IMR-90 (cell line): Measurements from ENCODE around the gene EVI5. TPM values are rescaled to one million over a fixed set of nuclear protein-coding genes. Genes with fewer than 3 reads are reported as not detected.

Experiments
- ATAC-seq: fragments of 200-7000 bp; cut with Tn5 transposase; 2 replicates; pipeline ENCODE4 v1.9.1; 2020; ENCODE audit warnings: low read depth, mild to moderate bottlenecking, moderate library complexity
- BruUV-seq: library from RNA; stranded (reverse); fragments of 400-500 nt; replicated peaks from 2 replicates; lab custom pipeline; 2021; lab: Mats Ljungman, UMichigan
- CTCF ChIA-PET: fragments of 300-600 bp; formaldehyde crosslinking; extraction: SDS; loops from one replicate; lab custom pipeline; 2021; ENCODE audit warnings: antibody characterized with exemption; lab: Yijun Ruan, JAX
- POLR2A ChIA-PET: fragments of 300-600 bp; sonication (Branson Sonifier 250); formaldehyde crosslinking; loops from one replicate; lab custom pipeline; 2022; ENCODE audit warnings: antibody characterized with exemption; ENCODE audit not compliant: unreplicated experiment; lab: Charles Lee
- DNase-seq: peaks from one replicate; pipeline ENCODE4 v3.0.0; 2013
- H2AFZ ChIP-seq: replicated peaks from 2 replicates; pipeline ENCODE3; 2013; ENCODE audit warnings: low read length, mild to moderate bottlenecking; ENCODE audit not compliant: poor library complexity
- H2AK5ac ChIP-seq: 2 replicates; pipeline ENCODE4 v1.6.1; 2013; ENCODE audit warnings: low read depth, low read length, inconsistent platforms
- H2AK9ac ChIP-seq: replicated peaks from 2 replicates; pipeline ENCODE3; 2013; ENCODE audit warnings: mild to moderate bottlenecking, low read depth, low read length, moderate library complexity; ENCODE audit not compliant: poor library complexity
- H2BK120ac ChIP-seq: 2 replicates; pipeline ENCODE4 v1.6.1; 2013; ENCODE audit warnings: low read depth, low read length, inconsistent platforms
- H2BK15ac ChIP-seq: 3 replicates; pipeline ENCODE4 v1.6.1; 2013; ENCODE audit warnings: low read depth, low read length, inconsistent platforms
- H2BK20ac ChIP-seq: 2 replicates; pipeline ENCODE4 v1.6.1; 2013; ENCODE audit warnings: low read depth, mild to moderate bottlenecking, inconsistent platforms, low read length, moderate library complexity
- H2BK5ac ChIP-seq: 2 replicates; pipeline ENCODE4 v1.6.1; 2013; ENCODE audit warnings: mild to moderate bottlenecking, low read depth, low read length, inconsistent platforms; ENCODE audit not compliant: poor library complexity, severe bottlenecking
- H3K14ac ChIP-seq: replicated peaks from 2 replicates; pipeline ENCODE4 v1.6.1; 2013; ENCODE audit warnings: low read depth, low read length, inconsistent platforms
- H3K18ac ChIP-seq: 2 replicates; pipeline ENCODE4 v1.6.1; 2013; ENCODE audit warnings: low read depth, low read length, control low read depth
- H3K23ac ChIP-seq: 2 replicates; pipeline ENCODE4 v1.6.1; 2013; ENCODE audit warnings: low read depth, low read length, inconsistent platforms
- H3K27ac ChIP-seq: 2 replicates; pipeline ENCODE4 v1.5.1; 2013; ENCODE audit warnings: mild to moderate bottlenecking, control low read depth, low read length; ENCODE audit not compliant: insufficient read depth
- H3K27me3 ChIP-seq: 2 replicates; pipeline ENCODE4 v1.6.1; 2013; ENCODE audit warnings: low read length; ENCODE audit not compliant: control insufficient read depth, insufficient read depth
- H3K36me3 ChIP-seq: 2 replicates; pipeline ENCODE4 v1.6.1; 2013; ENCODE audit warnings: low read length, mixed read lengths; ENCODE audit not compliant: control insufficient read depth, insufficient read depth
- H3K4ac ChIP-seq: 2 replicates; pipeline ENCODE4 v1.6.1; 2013; ENCODE audit warnings: low read depth, low read length, inconsistent platforms
- H3K4me1 ChIP-seq: 2 replicates; pipeline ENCODE4 v1.6.1; 2013; ENCODE audit warnings: low read length, mixed read lengths; ENCODE audit not compliant: control insufficient read depth, insufficient read depth
- H3K4me2 ChIP-seq: 2 replicates; pipeline ENCODE4 v1.6.1; 2013; ENCODE audit warnings: low read depth, mild to moderate bottlenecking, control low read depth, low read length, moderate library complexity
- H3K4me3 ChIP-seq: 2 replicates; pipeline ENCODE4 v1.5.1; 2013; ENCODE audit warnings: low read depth, mild to moderate bottlenecking, control low read depth, low read length, moderate library complexity; ENCODE audit not compliant: insufficient read depth
- H3K56ac ChIP-seq: 2 replicates; pipeline ENCODE4 v1.6.1; 2013; ENCODE audit warnings: low read length, inconsistent platforms; ENCODE audit not compliant: insufficient read depth; ENCODE audit errors: extremely low read depth
- H3K79me1 ChIP-seq, 2 experiments: 2 replicates each; pipeline ENCODE4 v1.6.1; 2013; ENCODE audit warnings: low read length in 2 of 2, inconsistent platforms in 1 of 2, low read depth in 1 of 2
- H3K9ac ChIP-seq: 2 replicates; pipeline ENCODE4 v1.6.1; 2013; ENCODE audit warnings: low read depth, low read length, control low read depth
- H3K9me1 ChIP-seq: 2 replicates; pipeline ENCODE4 v1.6.1; 2013; ENCODE audit warnings: low read length, inconsistent platforms; ENCODE audit not compliant: insufficient read depth
- H3K9me3 ChIP-seq: 2 replicates; pipeline ENCODE4 v1.6.1; 2013; ENCODE audit warnings: low read length; ENCODE audit not compliant: control insufficient read depth, insufficient read depth
- H4K20me1 ChIP-seq: 2 replicates; pipeline ENCODE4 v1.6.1; 2013; ENCODE audit warnings: low read length, inconsistent platforms; ENCODE audit not compliant: insufficient read depth
- H4K5ac ChIP-seq: 2 replicates; pipeline ENCODE4 v1.6.1; 2013; ENCODE audit warnings: mild to moderate bottlenecking, low read depth, low read length, control low read depth
- H4K8ac ChIP-seq, 2 experiments: 2 replicates each; pipeline ENCODE4 v1.6.1; 2013; ENCODE audit warnings: low read depth in 2 of 2, low read length in 2 of 2, control low read depth in 1 of 2, inconsistent platforms in 1 of 2
- H4K91ac ChIP-seq: 2 replicates; pipeline ENCODE4 v1.6.1; 2013; ENCODE audit warnings: low read depth, low read length, inconsistent platforms; ENCODE audit not compliant: insufficient read depth
- BHLHE40 ChIP-seq: fragments of 150-350 bp; IDR thresholded peaks from 2 replicates; pipeline ENCODE4 v1.6.1; 2016; ENCODE audit warnings: mild to moderate bottlenecking, low read depth, low read length
- MAZ ChIP-seq: IDR thresholded peaks from 2 replicates; pipeline ENCODE4 v1.6.1; 2012; ENCODE audit warnings: low read depth, mild to moderate bottlenecking, low read length, improper control_type of control experiment, moderate library complexity, borderline replicate concordance
- WGBS, 2 experiments: methylation state at CpG; one replicate each; pipeline versions ENCODE4 v1.1.5 to v1.1.7; 2013; ENCODE audit warnings: missing lambda C conversion rate in 2 of 2; ENCODE audit not compliant: insufficient read length in 1 of 2; ENCODE audit errors: extremely low coverage in 2 of 2; 5-methylcytosine and 5-hydroxymethylcytosine counted together
- dilution Hi-C: fragments of 300-500 bp; cut with HindIII; formaldehyde crosslinking; loops from one replicate; pipeline ENCODE4 v1.14.3; 2018; ENCODE audit warnings: low sequenced_read_pairs; ENCODE audit not compliant: unreplicated experiment
- in situ Hi-C: fragments of 300-500 bp; cut with MboI; formaldehyde crosslinking; loops from 3 replicates; pipeline ENCODE4 v1.14.3; 2019; ENCODE audit warnings: low sequenced_read_pairs, inconsistent platforms, mixed read lengths
- intact Hi-C: fragments of 100-400 bp; cut with micrococcal nuclease; formaldehyde crosslinking; loops from 2 replicates; pipeline ENCODE4 v1.10.0; 2022
- polyA plus RNA-seq, 3 experiments: library from polyadenylated mRNA; depleted of rRNA; stranded (reverse); fragments of >200 nt; gene quantifications; 2 replicates each; pipeline ENCODE4 v1.2.3, GENCODE V29; 2012; ENCODE audit warnings: low replicate concordance in 1 of 3
- total RNA-seq: library from RNA; depleted of rRNA; stranded (reverse); fragments of >200 nt; gene quantifications from 2 replicates; pipeline ENCODE4 v1.2.3, GENCODE V29; 2012

The EVI5 gene
- total and polyA plus RNA-seq, 2 of the 4 experiments (the other 2 are of a cell fraction) = 13.9 to 26.9 TPM

DNA sequence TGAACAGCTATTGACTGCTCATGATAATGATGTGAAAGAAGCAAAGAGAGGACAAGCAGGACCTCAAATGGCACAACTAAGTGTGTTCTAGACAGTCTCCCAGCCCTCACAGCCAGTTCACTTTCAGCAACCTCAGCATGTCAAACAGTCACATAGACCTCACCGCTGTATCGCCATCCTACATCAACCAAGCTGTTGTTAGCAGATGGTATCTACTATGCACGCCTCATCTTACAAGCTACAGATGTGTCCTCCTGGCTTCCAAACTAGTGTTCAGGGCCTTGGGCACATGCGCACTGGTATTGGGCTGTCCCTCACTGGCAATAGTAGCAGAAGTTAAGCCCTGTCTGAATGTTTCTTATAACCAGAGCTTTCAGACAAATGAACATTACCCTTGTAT is 28.4 kb downstream of the EVI5 start:
- CTCF ChIA-PET = interaction anchor here (0.8 kb wide), 1 partner anchor 72 kb away, joined by 3 read pairs; no protein-coding TSS in a partner anchor
- ATAC-seq (no peak), DNase-seq (peak; percentile 41)
- Histone ChIP-seq H3K36me3 (no peaks in the 10 kb centered on the region), H3K18ac (peak overlapping the region; percentile 36), H3K4me2 (peak overlapping the region; percentile 5), H3K23ac (peak overlapping the region; percentile 88), H3K79me1 (peaks cover 16 to 57% of the 10 kb centered on the region in 2 experiments), H3K4me3 (no peak overlapping the region), H2BK20ac (peak overlapping the region; percentile 76), H3K56ac (no peak overlapping the region), H2AFZ (peak overlapping the region; percentile 40), H3K14ac (peak overlapping the region; percentile 77), H2BK5ac (peak overlapping the region; percentile 14), H2BK120ac (peak overlapping the region; percentile 17; the same call in 1 of the 2 replicates), H4K8ac (peak overlapping the region in 1 of 2 experiments; percentile 58; a peak in 2 of 4 replicates), H2AK5ac (peak overlapping the region; percentile 87; the same call in 1 of the 2 replicates), H4K91ac (peak overlapping the region; percentile 57), H3K27ac (peak overlapping the region; percentile 0; the same call in 1 of the 2 replicates), H3K4ac (peak overlapping the region; percentile 66), H3K9me1 (peaks cover 19% of the 10 kb centered on the region), H3K27me3 (no peaks in the 10 kb centered on the region), H4K5ac (no peak overlapping the region; the same call in 1 of the 2 replicates), H2BK15ac (peak overlapping the region; percentile 51; the same call in 1 of the 3 replicates), H4K20me1 (peaks cover 35% of the 10 kb centered on the region), H2AK9ac (no peak overlapping the region), H3K4me1 (peaks cover 17% of the 10 kb centered on the region), H3K9me3 (peaks cover 3% of the 10 kb centered on the region), H3K9ac (no peak overlapping the region)
- dilution Hi-C loops = no loop called here
- in situ Hi-C loops = no loop called here
- BruUV-seq = no TSS peak
- TF ChIP-seq MAZ = no peak
- TF ChIP-seq BHLHE40 = no peak
- no CpG with 5 or more reads among the region's 4 CpGs for WGBS, 2 experiments
- intact Hi-C loops = no loop called here
- POLR2A ChIA-PET = no interaction called here
